ENCODE results near the gene PCDHGA2.
"Not testable (repeated sequence)": the region's sequence is repeated elsewhere in the genome, so short reads cannot be mapped to it uniquely, and the experiment has no call there.

Gene PCDHGA2

DNA sequence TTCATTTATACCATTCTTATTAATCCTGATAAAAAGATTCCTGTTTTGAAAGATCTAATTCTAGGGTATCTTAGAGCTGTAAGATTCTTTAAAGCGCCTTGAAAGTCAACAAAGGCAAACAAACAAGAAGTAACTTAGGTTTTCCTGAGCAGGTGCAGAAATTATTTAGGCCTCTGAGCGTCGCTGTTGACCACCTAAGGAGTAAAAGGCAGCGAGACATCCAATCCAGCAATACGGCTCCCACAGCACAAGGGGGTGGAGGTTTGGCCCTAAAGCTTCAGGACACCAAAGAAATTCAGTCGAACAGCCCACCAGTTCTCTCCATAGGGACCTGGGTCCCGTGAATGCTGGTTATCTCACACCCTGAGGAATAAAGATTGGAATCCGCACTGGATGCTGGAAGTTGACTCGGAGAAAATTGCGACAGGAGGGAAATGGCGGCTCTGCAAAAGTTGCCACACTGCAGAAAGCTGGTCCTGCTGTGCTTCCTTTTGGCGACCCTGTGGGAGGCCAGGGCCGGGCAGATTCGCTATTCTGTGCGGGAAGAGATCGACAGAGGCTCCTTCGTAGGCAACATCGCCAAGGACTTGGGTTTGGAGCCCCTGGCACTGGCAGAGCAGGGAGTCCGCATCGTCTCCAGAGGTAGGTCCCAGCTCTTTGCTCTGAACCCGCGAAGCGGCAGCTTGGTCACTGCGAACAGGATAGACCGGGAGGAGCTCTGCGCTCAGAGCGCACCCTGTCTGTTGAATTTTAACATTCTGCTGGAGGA lies at the start of gene PCDHGA2:
Gene PCDHGA2 (plus strand): TSS at position 223 of the 769 bp plus-strand sequence.
- DNase-seq: peak; percentile 25
- H3K4me3 ChIP-seq (ENCODE audit: low read depth, low read length): no peak within 1 kb of the TSS
- TF ChIP-seq, protein P1, sequence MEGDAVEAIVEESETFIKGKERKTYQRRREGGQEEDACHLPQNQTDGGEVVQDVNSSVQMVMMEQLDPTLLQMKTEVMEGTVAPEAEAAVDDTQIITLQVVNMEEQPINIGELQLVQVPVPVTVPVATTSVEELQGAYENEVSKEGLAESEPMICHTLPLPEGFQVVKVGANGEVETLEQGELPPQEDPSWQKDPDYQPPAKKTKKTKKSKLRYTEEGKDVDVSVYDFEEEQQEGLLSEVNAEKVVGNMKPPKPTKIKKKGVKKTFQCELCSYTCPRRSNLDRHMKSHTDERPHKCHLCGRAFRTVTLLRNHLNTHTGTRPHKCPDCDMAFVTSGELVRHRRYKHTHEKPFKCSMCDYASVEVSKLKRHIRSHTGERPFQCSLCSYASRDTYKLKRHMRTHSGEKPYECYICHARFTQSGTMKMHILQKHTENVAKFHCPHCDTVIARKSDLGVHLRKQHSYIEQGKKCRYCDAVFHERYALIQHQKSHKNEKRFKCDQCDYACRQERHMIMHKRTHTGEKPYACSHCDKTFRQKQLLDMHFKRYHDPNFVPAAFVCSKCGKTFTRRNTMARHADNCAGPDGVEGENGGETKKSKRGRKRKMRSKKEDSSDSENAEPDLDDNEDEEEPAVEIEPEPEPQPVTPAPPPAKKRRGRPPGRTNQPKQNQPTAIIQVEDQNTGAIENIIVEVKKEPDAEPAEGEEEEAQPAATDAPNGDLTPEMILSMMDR (IDR thresholded peaks at IDR 0.05; ENCODE audit: low read depth, low read length): peak; percentile 63

DNA sequence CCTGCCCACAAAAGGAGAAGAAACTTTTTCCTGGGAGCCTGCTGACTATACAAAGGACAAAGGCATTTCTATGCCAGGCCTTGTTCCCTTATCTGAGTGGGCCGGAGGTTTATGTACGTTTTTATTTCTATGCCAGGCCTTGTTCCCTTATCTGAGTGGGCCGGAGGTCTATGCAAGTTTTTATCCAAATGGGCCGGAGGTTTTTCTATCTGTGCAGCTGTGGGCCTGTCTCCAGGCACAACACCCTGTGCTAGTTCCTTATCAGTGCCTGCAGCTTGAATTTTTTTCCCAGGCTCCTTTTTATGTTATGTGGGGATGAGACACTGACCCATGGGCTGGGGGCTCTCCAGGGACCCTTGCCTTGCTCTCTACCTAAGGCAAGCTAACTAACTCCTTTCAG lies 40.2 kb upstream of the PCDHGA2 start:
- H3K9me3 ChIP-seq (ENCODE audit: severe bottlenecking): no peaks in the 10 kb centered on the region
- TF ChIP-seq, protein P1 (IDR thresholded peaks at IDR 0.05; ENCODE audit: low read depth, low read length): no peak

More for the DNA sequence above, at the start of gene PCDHGA2:
- no peak within 1 kb of the TSS for H3K27ac ChIP-seq
- peaks cover 14% of the 10 kb centered on the region for H3K9me3 ChIP-seq (ENCODE audit: severe bottlenecking)
- no peaks in the 10 kb centered on the region for H3K27me3 ChIP-seq (ENCODE audit: insufficient read depth, low read depth, severe bottlenecking)
- no peaks in the 10 kb centered on the region for H3K36me3 ChIP-seq

DNA sequence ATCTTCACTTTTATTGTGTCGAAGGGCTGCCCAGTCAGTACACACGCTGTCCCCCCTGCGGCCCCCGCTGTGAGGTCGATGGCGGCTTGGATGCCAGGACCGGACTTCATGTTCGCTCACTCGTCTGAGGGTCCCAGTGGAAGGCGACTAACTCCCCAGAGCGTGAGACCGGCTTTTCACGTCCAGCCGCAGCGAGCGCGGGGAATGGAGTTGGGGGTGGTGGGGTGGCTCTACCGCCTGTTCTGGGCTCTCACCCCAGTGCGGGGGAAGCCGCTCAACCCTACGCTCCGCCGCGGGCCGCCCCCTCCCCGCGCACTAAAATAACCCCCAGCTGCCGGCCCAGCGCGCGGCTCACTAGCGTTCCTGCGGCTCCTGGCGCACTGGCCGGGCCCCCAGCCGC lies 34.8 kb upstream of the PCDHGA2 start, which contains the start of gene SLC25A2:
Gene SLC25A2 (minus strand): TSS at position 294 of the 400 bp plus-strand sequence. CDS start 184 bp downstream, at position 110.
- Histone ChIP-seq H3K27me3 (ENCODE audit: insufficient read depth, low read depth, severe bottlenecking) (no peaks in the 10 kb centered on the region), H3K4me3 (ENCODE audit: low read depth, low read length) (no peak within 1 kb of the TSS), H3K27ac (no peak within 1 kb of the TSS), H3K9me3 (ENCODE audit: severe bottlenecking) (peaks cover 2% of the 10 kb centered on the region), H3K36me3 (no peaks in the 10 kb centered on the region)
- TF ChIP-seq, protein P1 (IDR thresholded peaks at IDR 0.05; ENCODE audit: low read depth, low read length): no peak
- DNase-seq: no peak

More for the DNA sequence above, 40.2 kb upstream of the PCDHGA2 start:
- H3K4me3 ChIP-seq (ENCODE audit: low read depth, low read length): no peak overlapping the region
- DNase-seq: no peak
- no peaks in the 10 kb centered on the region for H3K36me3 ChIP-seq
- no peak overlapping the region for H3K27ac ChIP-seq
- H3K27me3 ChIP-seq (ENCODE audit: insufficient read depth, low read depth, severe bottlenecking): no peaks in the 10 kb centered on the region

DNA sequence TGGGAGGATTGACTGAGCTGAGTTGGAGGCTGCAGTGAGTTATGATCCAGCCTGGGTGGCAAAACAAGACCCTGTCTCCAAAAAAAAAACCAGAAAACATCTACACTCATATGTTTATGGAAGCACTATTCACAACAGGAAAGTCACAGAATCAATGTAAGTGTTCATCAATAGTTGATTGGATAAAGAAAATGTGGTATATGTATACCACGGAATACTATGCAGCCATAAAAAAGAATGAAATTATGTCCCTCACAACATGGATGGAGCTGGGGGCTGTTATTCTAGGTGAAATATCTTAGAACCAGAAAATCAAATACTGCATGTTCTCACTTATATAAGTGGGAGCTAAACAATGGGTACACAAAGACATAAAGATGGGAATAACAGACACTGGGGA lies 31.9 kb upstream of the PCDHGA2 start:
- no peak for DNase-seq
- TF ChIP-seq, protein P1 (IDR thresholded peaks at IDR 0.05; ENCODE audit: low read depth, low read length): no peak
- no peak overlapping the region for H3K4me3 ChIP-seq (ENCODE audit: low read depth, low read length)
- H3K36me3 ChIP-seq: no peaks in the 10 kb centered on the region
- peaks cover 2% of the 10 kb centered on the region for H3K9me3 ChIP-seq (ENCODE audit: severe bottlenecking)
- H3K27me3 ChIP-seq (ENCODE audit: insufficient read depth, low read depth, severe bottlenecking): no peaks in the 10 kb centered on the region
- no peak overlapping the region for H3K27ac ChIP-seq

DNA sequence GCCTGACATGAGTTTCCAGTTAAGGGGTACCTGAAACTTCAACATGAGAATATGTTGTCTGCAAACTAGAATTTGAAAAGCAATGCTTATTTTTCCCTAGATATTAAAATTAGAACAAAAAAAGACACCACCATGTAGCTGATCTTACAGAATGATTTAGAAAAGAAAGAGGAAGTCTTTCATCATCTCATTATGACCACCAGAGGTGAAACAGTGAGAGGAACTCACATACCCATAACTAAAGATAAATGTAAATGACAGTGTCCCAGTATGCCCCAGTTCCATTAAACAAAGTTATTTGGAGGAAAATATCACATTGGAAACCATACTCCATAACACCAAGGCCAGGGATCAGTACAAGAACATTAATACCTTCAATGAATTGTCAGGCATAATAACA lies 24.8 kb upstream of the PCDHGA2 start:
- Histone ChIP-seq H3K27ac (no peak overlapping the region), H3K4me3 (ENCODE audit: low read depth, low read length) (no peak overlapping the region), H3K9me3 (ENCODE audit: severe bottlenecking) (peaks cover 11% of the 10 kb centered on the region), H3K27me3 (ENCODE audit: insufficient read depth, low read depth, severe bottlenecking) (no peaks in the 10 kb centered on the region), H3K36me3 (peaks cover 23% of the 10 kb centered on the region)
- TF ChIP-seq, protein P1 (IDR thresholded peaks at IDR 0.05; ENCODE audit: low read depth, low read length): no peak
- DNase-seq: no peak

DNA sequence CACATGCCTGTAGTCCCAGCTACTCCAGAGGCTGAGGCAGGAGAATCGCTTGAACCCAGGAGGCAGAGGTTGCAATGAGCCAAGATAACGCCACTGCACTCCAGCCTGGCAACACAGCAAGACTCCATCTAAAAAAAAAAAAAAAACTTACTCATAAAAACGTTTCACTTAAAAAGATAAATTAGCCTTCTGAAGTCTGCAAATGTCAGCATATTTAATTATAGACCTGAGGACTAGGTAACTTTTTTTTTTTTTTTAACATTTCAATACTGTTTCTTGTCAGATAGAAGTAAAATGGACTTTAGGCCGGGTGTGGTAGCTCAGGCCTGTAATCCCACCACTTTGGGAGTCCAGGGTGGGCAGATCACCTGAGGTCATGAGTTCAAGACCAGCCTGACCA lies 21.6 kb upstream of the PCDHGA2 start:
- Histone ChIP-seq H3K9me3 (ENCODE audit: severe bottlenecking) (peaks cover 29% of the 10 kb centered on the region), H3K36me3 (peaks cover 39% of the 10 kb centered on the region)
- not testable (repeated sequence) for DNase-seq; H3K27ac ChIP-seq; H3K27me3 ChIP-seq (ENCODE audit: insufficient read depth, low read depth, severe bottlenecking); H3K4me3 ChIP-seq (ENCODE audit: low read depth, low read length)
